Measurements from ENCODE around the gene DSCAM.

Gene DSCAM

GRCh38 chr21:40768056-40768455, 78.9 kb downstream of the DSCAM start:
- Mint-ChIP-seq H3K27me3 (no peaks in the 10 kb centered on the region), H3K4me1 (ENCODE audit: low read depth) (no peaks in the 10 kb centered on the region), H3K27ac (no peak overlapping the region), H3K4me3 (no peak overlapping the region), H3K9me3 (no peaks in the 10 kb centered on the region), H3K36me3 (ENCODE audit: low read depth) (no peaks in the 10 kb centered on the region)

- Mint-ChIP-seq H3K36me3 (ENCODE audit: low read depth) (no peaks in the 10 kb centered on the region), H3K27ac (no peak overlapping the region), H3K4me3 (no peak overlapping the region), H3K27me3 (no peaks in the 10 kb centered on the region), H3K9me3 (no peaks in the 10 kb centered on the region), H3K4me1 (ENCODE audit: low read depth) (no peaks in the 10 kb centered on the region)
Observed at GRCh38 chr21:40766381-40766780, 80.6 kb downstream of the DSCAM start.

- Mint-ChIP-seq H3K27me3 (peaks cover 3% of the 10 kb centered on the region), H3K27ac (no peak overlapping the region), H3K9me3 (no peaks in the 10 kb centered on the region), H3K4me3 (no peak overlapping the region), H3K36me3 (ENCODE audit: low read depth) (no peaks in the 10 kb centered on the region), H3K4me1 (ENCODE audit: low read depth) (no peaks in the 10 kb centered on the region)
Observed at GRCh38 chr21:40765811-40766210, 81.1 kb downstream of the DSCAM start.

GRCh38 chr21:40760821-40761220, 86.1 kb downstream of the DSCAM start:
- H3K4me1 Mint-ChIP-seq (ENCODE audit: low read depth) = no peaks in the 10 kb centered on the region
- peaks cover 5% of the 10 kb centered on the region for H3K27me3 Mint-ChIP-seq
- H3K27ac Mint-ChIP-seq = no peak overlapping the region
- H3K9me3 Mint-ChIP-seq = no peaks in the 10 kb centered on the region
- no peak overlapping the region for H3K4me3 Mint-ChIP-seq
- H3K36me3 Mint-ChIP-seq (ENCODE audit: low read depth) = no peaks in the 10 kb centered on the region

GRCh38 chr21:40759061-40759460, 87.9 kb downstream of the DSCAM start:
- H3K4me1 Mint-ChIP-seq (ENCODE audit: low read depth) = no peaks in the 10 kb centered on the region
- H3K9me3 Mint-ChIP-seq = no peaks in the 10 kb centered on the region
- peaks cover 5% of the 10 kb centered on the region for H3K27me3 Mint-ChIP-seq
- no peak overlapping the region for H3K27ac Mint-ChIP-seq
- no peaks in the 10 kb centered on the region for H3K36me3 Mint-ChIP-seq (ENCODE audit: low read depth)
- no peak overlapping the region for H3K4me3 Mint-ChIP-seq

- Mint-ChIP-seq H3K27me3 (peaks cover 5% of the 10 kb centered on the region), H3K4me3 (no peak overlapping the region), H3K9me3 (no peaks in the 10 kb centered on the region), H3K36me3 (ENCODE audit: low read depth) (no peaks in the 10 kb centered on the region), H3K27ac (no peak overlapping the region), H3K4me1 (ENCODE audit: low read depth) (no peaks in the 10 kb centered on the region)
Observed at GRCh38 chr21:40757366-40757765, 89.6 kb downstream of the DSCAM start.

- H3K27ac Mint-ChIP-seq = no peak overlapping the region
- no peaks in the 10 kb centered on the region for H3K9me3 Mint-ChIP-seq
- no peak overlapping the region for H3K4me3 Mint-ChIP-seq
- H3K4me1 Mint-ChIP-seq (ENCODE audit: low read depth) = no peaks in the 10 kb centered on the region
- no peaks in the 10 kb centered on the region for H3K36me3 Mint-ChIP-seq (ENCODE audit: low read depth)
- no peaks in the 10 kb centered on the region for H3K27me3 Mint-ChIP-seq
Observed at GRCh38 chr21:40754466-40754865, 92.5 kb downstream of the DSCAM start.

- Mint-ChIP-seq H3K36me3 (ENCODE audit: low read depth) (no peaks in the 10 kb centered on the region), H3K27me3 (no peaks in the 10 kb centered on the region), H3K4me1 (ENCODE audit: low read depth) (no peaks in the 10 kb centered on the region), H3K4me3 (no peak overlapping the region), H3K27ac (no peak overlapping the region), H3K9me3 (no peaks in the 10 kb centered on the region)
Observed at GRCh38 chr21:40753756-40754155, 93.2 kb downstream of the DSCAM start.

GRCh38 chr21:40752125-40752524, 94.8 kb downstream of the DSCAM start:
- H3K9me3 Mint-ChIP-seq = no peaks in the 10 kb centered on the region
- no peak overlapping the region for H3K27ac Mint-ChIP-seq
- H3K36me3 Mint-ChIP-seq (ENCODE audit: low read depth) = no peaks in the 10 kb centered on the region
- no peaks in the 10 kb centered on the region for H3K27me3 Mint-ChIP-seq
- no peak overlapping the region for H3K4me3 Mint-ChIP-seq
- H3K4me1 Mint-ChIP-seq (ENCODE audit: low read depth) = no peaks in the 10 kb centered on the region

- H3K4me1 Mint-ChIP-seq (ENCODE audit: low read depth) = no peaks in the 10 kb centered on the region
- H3K36me3 Mint-ChIP-seq (ENCODE audit: low read depth) = no peaks in the 10 kb centered on the region
- peaks cover 2% of the 10 kb centered on the region for H3K27me3 Mint-ChIP-seq
- no peaks in the 10 kb centered on the region for H3K9me3 Mint-ChIP-seq
- H3K27ac Mint-ChIP-seq = no peak overlapping the region
- no peak overlapping the region for H3K4me3 Mint-ChIP-seq
Observed at GRCh38 chr21:40751221-40751620, 95.7 kb downstream of the DSCAM start.

- Mint-ChIP-seq H3K4me1 (ENCODE audit: low read depth) (no peaks in the 10 kb centered on the region), H3K27ac (no peak overlapping the region), H3K36me3 (ENCODE audit: low read depth) (no peaks in the 10 kb centered on the region), H3K27me3 (no peaks in the 10 kb centered on the region), H3K4me3 (no peak overlapping the region), H3K9me3 (no peaks in the 10 kb centered on the region)
Observed at GRCh38 chr21:40736145-40736544, 110.8 kb downstream of the DSCAM start.

GRCh38 chr21:40733024-40733397, 113.9 kb downstream of the DSCAM start:
- no peaks in the 10 kb centered on the region for H3K9me3 Mint-ChIP-seq

GRCh38 chr21:40732253-40733023, 114.5 kb downstream of the DSCAM start:
- Mint-ChIP-seq H3K4me3 (no peak overlapping the region), H3K36me3 (ENCODE audit: low read depth) (no peaks in the 10 kb centered on the region), H3K9me3 (no peaks in the 10 kb centered on the region), H3K27me3 (no peaks in the 10 kb centered on the region), H3K27ac (no peak overlapping the region), H3K4me1 (ENCODE audit: low read depth) (no peaks in the 10 kb centered on the region)

More at GRCh38 chr21:40733024-40733397, 113.9 kb downstream of the DSCAM start:
- Mint-ChIP-seq H3K27ac (no peak overlapping the region), H3K27me3 (no peaks in the 10 kb centered on the region), H3K36me3 (ENCODE audit: low read depth) (no peaks in the 10 kb centered on the region), H3K4me1 (ENCODE audit: low read depth) (no peaks in the 10 kb centered on the region), H3K4me3 (no peak overlapping the region)

GRCh38 chr21:40731206-40731605, 115.8 kb downstream of the DSCAM start:
- no peak overlapping the region for H3K27ac Mint-ChIP-seq
- no peaks in the 10 kb centered on the region for H3K27me3 Mint-ChIP-seq
- H3K4me3 Mint-ChIP-seq = no peak overlapping the region
- H3K9me3 Mint-ChIP-seq = no peaks in the 10 kb centered on the region
- H3K4me1 Mint-ChIP-seq (ENCODE audit: low read depth) = no peaks in the 10 kb centered on the region
- no peaks in the 10 kb centered on the region for H3K36me3 Mint-ChIP-seq (ENCODE audit: low read depth)

GRCh38 chr21:40730426-40730800, 116.5 kb downstream of the DSCAM start:
- no peaks in the 10 kb centered on the region for H3K9me3 Mint-ChIP-seq
- no peak overlapping the region for H3K4me3 Mint-ChIP-seq
- H3K36me3 Mint-ChIP-seq (ENCODE audit: low read depth) = no peaks in the 10 kb centered on the region
- H3K27me3 Mint-ChIP-seq = no peaks in the 10 kb centered on the region
- no peak overlapping the region for H3K27ac Mint-ChIP-seq
- H3K4me1 Mint-ChIP-seq (ENCODE audit: low read depth) = no peaks in the 10 kb centered on the region

GRCh38 chr21:40729761-40730425, 117.1 kb downstream of the DSCAM start:
- Mint-ChIP-seq H3K36me3 (ENCODE audit: low read depth) (no peaks in the 10 kb centered on the region), H3K4me1 (ENCODE audit: low read depth) (no peaks in the 10 kb centered on the region), H3K9me3 (no peaks in the 10 kb centered on the region), H3K27ac (no peak overlapping the region), H3K4me3 (no peak overlapping the region), H3K27me3 (no peaks in the 10 kb centered on the region)

Data from stimulated activated naive CD8-positive, alpha-beta T cell treated with anti-CD3 and anti-CD28 coated beads, Interleukin-15, Interleukin-2, amounts not matched to agents 100 ng/mL and 50 ng/mL, for 24 hours (primary cell).